HFFc6 (cell line): ENCODE data around the gene PEF1. TPM values are rescaled to one million over a fixed set of nuclear protein-coding genes. Genes with fewer than 3 reads are reported as not detected.

Source experiments
- DNase-seq: peaks from one replicate; pipeline ENCODE4 v3.0.0-alpha.2; 2018
- H3K27ac Mint-ChIP-seq: 2 replicates; pipeline ENCODE4 v1.8.0; 2020; ENCODE audit warnings: mild to moderate bottlenecking, mixed read lengths
- H3K27me3 Mint-ChIP-seq: 2 replicates; pipeline ENCODE4 v1.8.0; 2021; ENCODE audit warnings: mild to moderate bottlenecking, moderate library complexity, mixed read lengths; ENCODE audit not compliant: insufficient read depth
- H3K36me3 Mint-ChIP-seq: 2 replicates; pipeline ENCODE4 v1.8.0; 2021; ENCODE audit warnings: low read depth, mixed read lengths
- H3K4me1 Mint-ChIP-seq: 2 replicates; pipeline ENCODE4 v1.8.0; 2020; ENCODE audit warnings: low read depth, mixed read lengths
- H3K4me3 Mint-ChIP-seq: 2 replicates; pipeline ENCODE4 v1.8.0; 2020; ENCODE audit warnings: mild to moderate bottlenecking, moderate library complexity, mixed read lengths
- H3K9me3 Mint-ChIP-seq: 2 replicates; pipeline ENCODE4 v1.8.0; 2020; ENCODE audit warnings: mild to moderate bottlenecking, mixed read lengths
- CTCF ChIP-seq: fragments of 200-600 bp; sonication (generic); IDR thresholded peaks from 2 replicates; pipeline ENCODE4 v1.5.0; 2021; ENCODE audit warnings: antibody characterized with exemption, mild to moderate bottlenecking
- total RNA-seq, 6 experiments: library from RNA; stranded (reverse); fragmentation: NEBNext Ultra II Directional; extraction: Animal tissue kit (Norgen Biotek cat#: 25700); gene quantifications; 2 replicates in 1 of 6; 3 replicates in 5 of 6; pipeline ENCODE4 v1.2.3, GENCODE V29; 2021

Gene PEF1
- total RNA-seq, 6 experiments from 2014 or later: 65.8 to 81.3 (median 69.3) TPM

- peak; percentile 73 for TF ChIP-seq CTCF
- no peaks in the 10 kb centered on the region for H3K9me3 Mint-ChIP-seq
- peaks cover 50% of the 10 kb centered on the region for H3K36me3 Mint-ChIP-seq
- H3K4me1 Mint-ChIP-seq: peaks cover 17% of the 10 kb centered on the region
- H3K27ac Mint-ChIP-seq: no peak overlapping the region
- peaks cover 4% of the 10 kb centered on the region for H3K27me3 Mint-ChIP-seq
- no peak overlapping the region for H3K4me3 Mint-ChIP-seq
- no peak for DNase-seq
These were observed 39.3 kb upstream of the PEF1 start for GRCh38 chr1:31683997-31684396.

- Mint-ChIP-seq H3K36me3 (peaks cover 37% of the 10 kb centered on the region), H3K27me3 (peaks cover 2% of the 10 kb centered on the region), H3K4me3 (no peak overlapping the region), H3K4me1 (peaks cover 2% of the 10 kb centered on the region; the same call in 1 of the 2 replicates), H3K27ac (no peak overlapping the region), H3K9me3 (no peaks in the 10 kb centered on the region)
- TF ChIP-seq CTCF: no peak
- no peak for DNase-seq
These were observed 36.7 kb upstream of the PEF1 start for GRCh38 chr1:31681415-31681814.

- no peak overlapping the region for H3K4me3 Mint-ChIP-seq
- no peak for DNase-seq
- H3K36me3 Mint-ChIP-seq: peaks cover 25% of the 10 kb centered on the region
- peaks cover 4% of the 10 kb centered on the region for H3K27me3 Mint-ChIP-seq
- H3K9me3 Mint-ChIP-seq: no peaks in the 10 kb centered on the region
- no peak for TF ChIP-seq CTCF
- no peak overlapping the region for H3K27ac Mint-ChIP-seq
- H3K4me1 Mint-ChIP-seq: peaks cover 10% of the 10 kb centered on the region
These were observed 35.1 kb upstream of the PEF1 start for GRCh38 chr1:31679676-31680230.

GRCh38 chr1:31679091-31679490, 34.4 kb upstream of the PEF1 start:
- DNase-seq: no peak
- Mint-ChIP-seq H3K9me3 (no peaks in the 10 kb centered on the region), H3K4me1 (peaks cover 16% of the 10 kb centered on the region), H3K4me3 (no peak overlapping the region), H3K27ac (no peak overlapping the region), H3K36me3 (peaks cover 22% of the 10 kb centered on the region; the same call in 1 of the 2 replicates), H3K27me3 (peaks cover 4% of the 10 kb centered on the region)
- TF ChIP-seq CTCF: no peak

GRCh38 chr1:31678681-31679080, 34.0 kb upstream of the PEF1 start:
- no peak for TF ChIP-seq CTCF
- H3K4me3 Mint-ChIP-seq: no peak overlapping the region

GRCh38 chr1:31677949-31678348, 33.3 kb upstream of the PEF1 start:
- Mint-ChIP-seq H3K4me1 (peaks cover 16% of the 10 kb centered on the region), H3K36me3 (peaks cover 29% of the 10 kb centered on the region; the same call in 1 of the 2 replicates), H3K9me3 (no peaks in the 10 kb centered on the region), H3K27me3 (peaks cover 4% of the 10 kb centered on the region), H3K4me3 (no peak overlapping the region), H3K27ac (no peak overlapping the region)
- DNase-seq: no peak
- no peak for TF ChIP-seq CTCF

More at GRCh38 chr1:31678681-31679080, 34.0 kb upstream of the PEF1 start:
- Mint-ChIP-seq H3K27me3 (peaks cover 4% of the 10 kb centered on the region), H3K27ac (no peak overlapping the region), H3K4me1 (peaks cover 16% of the 10 kb centered on the region), H3K9me3 (no peaks in the 10 kb centered on the region), H3K36me3 (peaks cover 25% of the 10 kb centered on the region; the same call in 1 of the 2 replicates)
- DNase-seq: no peak
